GM19395 (cell line): Measurements from ENCODE around the gene CTXND2.

Experiments
- ATAC-seq: cut with Tn5 transposase; IDR thresholded peaks from one replicate; pipeline ENCODE4 v1.9.1; 2021; ENCODE audit warnings: mild to moderate bottlenecking, moderate library complexity; ENCODE audit not compliant: unreplicated experiment

CTXND2 gene

GRCh38 chr1:150957666-150958065 lies 70.7 kb downstream of the CTXND2 start:
- ATAC-seq, result no peak

GRCh38 chr1:150960646-150961045 lies 73.7 kb downstream of the CTXND2 start:
- ATAC-seq, result no peak

- no peak for ATAC-seq
Measured at GRCh38 chr1:150961756-150962155, 74.8 kb downstream of the CTXND2 start.
